ENCODE measurements around the gene PDZD7. TPM values are rescaled to one million over a fixed set of nuclear protein-coding genes. Genes with fewer than 3 reads are reported as not detected.
"Not testable (repeated sequence)": the region's sequence is repeated elsewhere in the genome, so short reads cannot be mapped to it uniquely, and the experiment has no call there.

Gene PDZD7
- polyA plus RNA-seq, 6 donors from 2014 or later = 0.23 to 0.87 TPM; not detected in 4

DNA sequence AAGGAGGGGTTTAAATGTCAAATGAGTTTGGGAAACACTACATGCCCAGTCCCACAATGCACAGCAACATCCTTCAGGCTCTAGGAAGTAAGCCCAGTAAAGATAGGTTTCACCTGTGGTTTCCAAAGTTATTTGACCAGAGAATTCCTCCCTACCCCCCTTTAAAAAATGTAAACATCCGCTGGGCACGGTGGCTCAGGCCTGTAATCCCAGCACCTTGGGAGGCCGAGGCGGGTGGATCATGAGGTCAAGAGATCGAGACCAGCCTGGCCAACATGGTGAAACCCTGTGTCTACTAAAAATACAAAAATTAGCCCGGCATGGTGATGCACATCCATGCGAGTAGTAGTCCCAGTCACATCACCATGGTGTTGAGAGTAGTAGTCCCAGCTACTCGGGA is 55.5 kb downstream of the PDZD7 start:
- not testable (repeated sequence) for H3K4me1 Mint-ChIP-seq; H3K36me3 Mint-ChIP-seq; H3K4me3 Mint-ChIP-seq; H3K27me3 Mint-ChIP-seq; DNase-seq; ATAC-seq (ENCODE audit: low read depth in 2 of 2); H3K27ac Mint-ChIP-seq; H3K9me3 Mint-ChIP-seq

DNA sequence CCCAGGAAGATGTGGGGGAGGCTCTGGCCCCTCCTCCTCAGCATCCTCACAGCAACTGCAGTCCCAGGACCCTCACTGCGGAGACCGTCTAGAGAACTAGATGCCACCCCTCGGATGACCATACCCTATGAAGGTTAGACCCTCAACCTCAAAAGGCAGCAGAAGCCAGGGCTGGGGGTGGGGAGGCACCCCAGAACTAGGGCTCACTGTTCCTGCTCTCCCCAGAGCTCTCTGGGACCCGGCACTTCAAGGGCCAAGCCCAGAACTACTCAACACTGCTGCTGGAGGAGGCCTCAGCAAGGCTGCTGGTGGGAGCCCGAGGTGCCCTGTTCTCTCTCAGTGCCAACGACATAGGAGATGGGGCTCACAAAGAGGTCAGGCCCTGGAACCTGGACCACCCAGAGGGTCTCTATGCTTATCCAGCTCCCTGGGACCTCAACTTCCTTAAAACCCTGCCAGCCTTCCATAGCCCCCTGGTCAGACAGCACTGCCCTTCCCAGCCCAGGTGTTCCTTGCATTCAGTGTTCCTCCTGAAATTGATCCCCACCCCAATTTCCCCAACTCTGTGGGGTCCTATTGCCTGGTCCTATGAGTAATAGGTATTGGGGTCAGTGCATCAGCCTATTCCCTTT is 57.9 kb downstream of the PDZD7 start:
- Mint-ChIP-seq H3K9me3 (peaks cover 0 to 2% (median 0%) of the 10 kb centered on the region in 7 donors), H3K4me3 (peak overlapping the region in 1 of 8 donors; percentile 9), H3K36me3 (no peaks in the 10 kb centered on the region), H3K27ac (peak overlapping the region in 1 of 6 donors; percentile 37), H3K27me3 (no peaks in the 10 kb centered on the region), H3K4me1 (peaks cover 10 to 23% (median 16%) of the 10 kb centered on the region in 3 donors)
- ATAC-seq (ENCODE audit: low read depth in 2 of 2) = no peak
- no peak for DNase-seq

DNA sequence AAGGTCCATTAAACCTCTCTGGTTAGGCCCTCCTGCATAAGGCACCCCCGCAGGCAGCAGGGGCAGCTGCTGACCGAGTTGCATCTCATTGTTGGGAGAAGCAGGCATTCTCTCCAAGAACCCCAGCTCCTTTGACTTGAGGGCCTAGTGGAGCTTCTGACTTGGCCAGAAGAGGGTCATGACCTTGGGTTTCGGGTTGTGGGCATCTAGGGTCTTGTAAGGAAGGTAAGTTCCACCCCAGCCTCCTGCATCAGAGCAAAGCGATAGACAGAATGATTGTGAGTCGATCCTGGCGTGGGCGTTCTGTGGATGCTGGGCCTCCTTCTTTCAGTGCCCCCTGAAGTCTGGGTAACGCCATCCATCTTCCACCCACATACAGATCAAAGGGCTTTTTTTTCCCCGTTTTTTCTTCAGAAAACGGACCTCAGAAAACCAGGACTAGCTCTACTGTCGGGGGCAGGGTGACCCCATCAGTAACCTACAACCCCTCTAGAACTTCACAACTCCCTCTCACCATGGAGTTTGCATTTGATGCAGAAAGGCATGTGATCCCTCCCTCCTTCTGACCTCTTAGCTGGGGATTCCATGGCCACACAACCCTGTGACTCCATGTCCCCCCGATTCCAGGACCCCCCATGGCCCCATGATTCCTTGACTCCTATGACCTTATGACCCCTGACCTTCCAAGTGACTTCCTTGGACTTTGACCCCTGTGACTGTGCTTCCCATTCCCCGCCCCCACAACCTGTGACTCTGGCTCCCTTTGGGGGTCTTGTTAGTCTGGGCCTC is 58.6 kb downstream of the PDZD7 start:
- DNase-seq = no peak
- H3K27me3 Mint-ChIP-seq = peaks cover 0 to 5% (median 0%) of the 10 kb centered on the region in 3 donors
- H3K27ac Mint-ChIP-seq = peak overlapping the region in 2 of 6 donors; percentile 33 to 37
- H3K4me1 Mint-ChIP-seq = peaks cover 10 to 23% (median 16%) of the 10 kb centered on the region in 3 donors
- H3K4me3 Mint-ChIP-seq = peak overlapping the region in 1 of 8 donors; percentile 9
- peaks cover 0 to 2% (median 0%) of the 10 kb centered on the region in 7 donors for H3K9me3 Mint-ChIP-seq
- no peaks in the 10 kb centered on the region for H3K36me3 Mint-ChIP-seq
- ATAC-seq (ENCODE audit: low read depth in 2 of 2) = no peak

DNA sequence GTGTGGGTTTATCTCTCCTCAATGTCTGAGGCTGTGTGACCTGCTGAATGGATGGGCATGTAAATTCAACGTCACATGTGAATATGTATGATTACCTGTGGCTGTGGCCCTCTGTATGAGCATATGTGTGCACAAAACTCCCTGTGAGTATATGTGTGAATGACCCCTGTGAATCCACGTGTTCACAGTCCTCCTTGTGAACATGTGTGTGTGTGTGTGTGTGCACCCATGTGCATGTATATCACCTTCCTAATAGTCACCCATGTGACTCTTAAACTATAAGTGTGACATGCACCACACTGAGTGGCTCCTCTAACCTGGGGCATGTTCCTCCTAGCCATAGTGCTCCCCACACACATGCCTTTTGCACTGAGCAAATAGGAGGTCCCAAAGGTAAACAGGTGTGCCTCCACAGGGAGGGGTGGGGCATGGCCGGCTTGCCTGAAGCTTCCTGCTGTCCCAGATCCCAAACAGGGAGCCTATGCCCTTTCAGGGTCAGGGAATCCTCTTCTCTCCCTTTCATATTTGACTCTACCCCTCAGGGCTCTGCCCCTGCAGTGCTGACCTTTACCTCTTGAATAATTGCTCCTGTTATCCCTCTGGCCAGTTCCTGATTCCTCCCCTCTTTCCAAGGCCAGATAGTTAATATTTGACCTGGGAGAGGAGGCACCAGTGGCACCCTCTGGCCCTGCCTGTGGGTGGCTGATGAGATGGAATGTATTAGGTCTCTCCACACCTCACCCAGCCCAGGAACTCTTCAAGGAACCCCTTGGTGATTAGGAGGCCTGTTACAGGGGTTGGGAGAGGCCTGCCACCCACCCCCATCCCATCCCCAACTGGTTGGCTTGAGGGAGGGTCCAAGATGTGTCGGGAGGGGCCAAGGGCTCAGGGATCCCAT is 59.8 kb downstream of the PDZD7 start:
- H3K27ac Mint-ChIP-seq = no peak overlapping the region
- no peak for DNase-seq

DNA sequence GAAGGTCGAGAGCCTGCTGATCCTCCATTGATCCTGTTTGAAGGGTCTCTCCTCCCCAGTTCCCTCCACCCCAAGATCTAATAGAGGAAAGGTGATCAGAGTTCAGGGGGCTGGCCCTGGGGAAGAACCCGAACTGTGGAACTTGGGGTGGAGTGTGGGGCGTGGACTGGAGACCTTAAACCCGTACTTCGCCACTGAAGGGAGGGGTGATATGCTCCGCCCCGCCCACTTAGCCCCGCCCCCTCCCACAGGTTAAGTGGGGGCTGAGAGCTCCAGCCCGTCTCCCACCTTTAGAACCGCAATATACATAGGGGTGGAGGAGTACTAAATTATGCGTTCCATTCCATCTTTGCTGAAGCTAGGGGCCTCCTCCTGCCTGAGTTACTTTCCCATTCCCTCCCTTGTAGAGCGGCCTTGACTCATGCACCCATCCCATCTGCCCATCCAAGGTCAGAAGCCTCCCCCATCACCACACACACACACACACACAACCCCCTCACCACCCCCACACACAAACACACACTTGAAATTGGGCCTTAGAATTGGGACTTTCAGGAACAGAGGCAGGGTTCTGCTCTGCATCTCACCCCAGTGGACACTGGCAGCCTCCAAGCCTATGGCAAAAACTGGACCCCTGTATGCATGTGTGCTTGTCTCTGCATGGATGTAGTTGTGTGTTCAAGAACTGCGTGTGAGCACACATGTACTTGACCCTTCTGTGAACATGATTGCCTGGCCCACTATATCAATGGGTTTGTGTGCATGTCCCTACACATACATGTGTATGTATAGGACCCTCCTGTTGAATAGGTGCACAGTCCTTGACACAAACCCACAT is 60.6 kb downstream of the PDZD7 start:
- H3K27ac Mint-ChIP-seq = peak overlapping the region in 1 of 6 donors; percentile 54
- H3K27me3 Mint-ChIP-seq = peaks cover 0 to 5% (median 0%) of the 10 kb centered on the region in 3 donors
- no peaks in the 10 kb centered on the region for H3K36me3 Mint-ChIP-seq
- H3K4me1 Mint-ChIP-seq = peaks cover 10 to 18% (median 16%) of the 10 kb centered on the region in 3 donors
- DNase-seq = peak; percentile 29
- peak overlapping the region; percentile 61 to 87 (median 76) for H3K4me3 Mint-ChIP-seq
- peak; percentile 29 to 40 for ATAC-seq (ENCODE audit: low read depth in 2 of 2)
- H3K9me3 Mint-ChIP-seq = peaks cover 0 to 2% (median 0%) of the 10 kb centered on the region in 7 donors

More for the DNA sequence above, 59.8 kb downstream of the PDZD7 start:
- Mint-ChIP-seq H3K4me3 (peak overlapping the region in 5 of 8 donors; percentile 16 to 84 (median 63)), H3K9me3 (peaks cover 0 to 2% (median 0%) of the 10 kb centered on the region in 7 donors), H3K36me3 (no peaks in the 10 kb centered on the region), H3K27me3 (peaks cover 0 to 5% (median 0%) of the 10 kb centered on the region in 3 donors), H3K4me1 (peaks cover 10 to 18% (median 16%) of the 10 kb centered on the region in 3 donors)
- ATAC-seq (ENCODE audit: low read depth in 2 of 2) = no peak

DNA sequence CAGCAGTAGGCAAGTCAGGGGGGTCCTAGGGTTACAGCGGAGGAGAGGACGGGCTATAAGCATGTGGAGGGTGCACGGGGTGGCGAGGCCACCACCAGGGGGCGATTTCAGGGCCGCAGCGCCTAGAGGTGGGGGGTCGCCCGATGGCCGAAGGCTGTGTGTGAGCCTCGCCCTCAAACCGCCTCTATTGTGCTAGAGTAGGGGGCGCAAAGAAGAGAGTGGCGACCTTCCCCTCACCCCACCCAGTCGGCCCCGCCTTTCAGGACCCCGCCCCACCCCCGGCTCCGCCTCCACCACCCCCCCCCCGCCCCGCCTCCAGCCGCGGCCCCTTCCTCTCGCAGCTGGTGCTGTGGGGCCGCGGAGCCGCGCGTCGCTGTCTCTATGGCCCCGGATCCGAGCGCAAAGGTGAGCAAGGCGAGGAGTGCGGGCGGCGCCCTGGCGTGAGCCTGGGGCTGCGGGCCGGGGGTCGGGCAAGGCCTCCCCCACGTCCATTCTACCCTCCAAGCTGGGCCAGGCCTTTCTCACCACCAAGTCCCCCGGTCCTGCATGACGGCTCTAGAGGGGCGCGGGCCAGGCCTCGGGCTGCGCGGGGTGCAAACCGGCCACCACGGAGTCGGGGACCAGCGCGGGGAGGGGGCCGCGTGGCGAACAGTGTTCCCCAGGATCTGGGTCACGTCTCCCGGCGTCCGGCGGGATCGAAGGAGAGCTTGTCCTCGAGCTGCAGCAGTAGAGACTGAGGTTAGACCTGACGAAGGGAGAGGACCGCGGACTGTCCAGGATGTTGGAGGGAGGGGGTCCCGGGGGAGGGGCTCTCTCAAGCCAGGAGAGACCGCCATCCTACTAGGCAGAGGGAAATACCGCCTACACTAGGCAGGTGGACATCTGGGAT is 61.5 kb downstream of the PDZD7 start, which contains the start of gene SEMA4G:
TSS of gene SEMA4G (plus strand) at position 318 of the 889 bp plus-strand sequence. CDS start 3,409 bp downstream, outside the sequence.
- ATAC-seq (ENCODE audit: low read depth in 2 of 2) (peak; percentile 85 to 88), DNase-seq (peak; percentile 57)
- peaks cover 0 to 5% (median 0%) of the 10 kb centered on the region in 3 donors for H3K27me3 Mint-ChIP-seq
- H3K4me3 Mint-ChIP-seq = peak within 1 kb of the TSS; percentile 62 to 87 (median 76)
- no peaks in the 10 kb centered on the region for H3K36me3 Mint-ChIP-seq
- peaks cover 10 to 18% (median 16%) of the 10 kb centered on the region in 3 donors for H3K4me1 Mint-ChIP-seq
- peaks cover 0 to 2% (median 0%) of the 10 kb centered on the region in 7 donors for H3K9me3 Mint-ChIP-seq
- peak within 1 kb of the TSS in 2 of 6 donors; percentile 60 to 81 for H3K27ac Mint-ChIP-seq

DNA sequence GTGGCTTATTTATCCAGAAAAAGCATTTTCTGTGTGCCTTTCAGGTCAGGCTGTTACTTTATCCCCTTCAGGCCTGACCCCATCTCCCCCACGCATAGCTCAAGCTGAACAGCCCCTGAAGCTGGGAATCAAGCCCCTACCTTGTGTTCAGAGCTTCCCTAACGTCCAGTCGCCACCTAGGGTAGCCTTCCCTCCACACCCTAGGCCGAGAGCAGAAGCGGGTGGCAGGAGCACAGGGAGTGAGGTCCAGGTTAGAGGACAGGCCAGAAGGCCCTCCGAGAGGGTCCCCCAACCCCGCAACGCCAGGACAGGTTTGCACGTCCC is 62.1 kb downstream of the PDZD7 start:
- H3K4me3 Mint-ChIP-seq = peak overlapping the region in 7 of 8 donors; percentile 40 to 84 (median 76)
- DNase-seq (no peak), ATAC-seq (ENCODE audit: low read depth in 2 of 2) (peak in 1 of 2 donors; percentile 2)
- peaks cover 0 to 2% (median 0%) of the 10 kb centered on the region in 7 donors for H3K9me3 Mint-ChIP-seq
- H3K27ac Mint-ChIP-seq = peak overlapping the region in 1 of 6 donors; percentile 60
- H3K4me1 Mint-ChIP-seq = peaks cover 10 to 18% (median 16%) of the 10 kb centered on the region in 3 donors
- peaks cover 0 to 5% (median 0%) of the 10 kb centered on the region in 3 donors for H3K27me3 Mint-ChIP-seq
- no peaks in the 10 kb centered on the region for H3K36me3 Mint-ChIP-seq

DNA sequence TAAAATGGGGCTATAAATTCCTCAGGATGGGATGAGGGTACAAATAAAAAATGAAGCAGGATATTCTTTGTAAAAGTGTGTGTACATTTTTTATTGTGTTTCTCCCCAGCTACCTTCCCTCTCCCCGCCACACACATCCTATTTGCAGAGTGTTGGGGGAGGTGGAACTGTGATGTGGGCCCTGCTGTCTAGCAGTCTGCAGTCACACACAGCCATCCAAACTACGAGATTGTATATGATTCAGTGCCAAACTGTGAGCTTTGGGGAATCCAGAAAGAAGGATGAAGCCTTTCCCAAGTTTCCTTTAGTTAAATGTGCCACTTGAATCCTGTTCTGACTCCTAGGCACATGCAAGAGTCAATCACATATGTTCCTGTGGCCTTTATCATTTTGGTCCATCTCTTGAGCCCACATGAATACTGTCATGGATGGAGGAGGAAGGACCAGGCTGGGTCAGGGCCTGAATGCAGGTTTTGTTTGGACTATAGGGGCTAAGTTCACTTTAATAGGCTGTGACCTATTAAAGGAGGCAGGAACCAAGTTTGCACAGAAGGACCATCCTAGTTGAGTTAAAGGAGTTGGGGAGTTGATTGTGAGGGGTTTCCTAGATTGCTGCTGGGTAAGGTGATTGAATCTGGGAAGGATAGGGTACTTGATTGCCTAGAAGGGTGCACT is 62.7 kb downstream of the PDZD7 start:
- ATAC-seq (ENCODE audit: low read depth in 2 of 2) (no peak), DNase-seq (no peak)
- H3K9me3 Mint-ChIP-seq = peaks cover 0 to 2% (median 0%) of the 10 kb centered on the region in 7 donors
- no peaks in the 10 kb centered on the region for H3K36me3 Mint-ChIP-seq
- H3K4me3 Mint-ChIP-seq = peak overlapping the region; percentile 40 to 84 (median 75)
- peaks cover 0 to 5% (median 0%) of the 10 kb centered on the region in 3 donors for H3K27me3 Mint-ChIP-seq
- peak overlapping the region in 2 of 6 donors; percentile 60 to 81 for H3K27ac Mint-ChIP-seq
- peaks cover 10 to 18% (median 16%) of the 10 kb centered on the region in 3 donors for H3K4me1 Mint-ChIP-seq

DNA sequence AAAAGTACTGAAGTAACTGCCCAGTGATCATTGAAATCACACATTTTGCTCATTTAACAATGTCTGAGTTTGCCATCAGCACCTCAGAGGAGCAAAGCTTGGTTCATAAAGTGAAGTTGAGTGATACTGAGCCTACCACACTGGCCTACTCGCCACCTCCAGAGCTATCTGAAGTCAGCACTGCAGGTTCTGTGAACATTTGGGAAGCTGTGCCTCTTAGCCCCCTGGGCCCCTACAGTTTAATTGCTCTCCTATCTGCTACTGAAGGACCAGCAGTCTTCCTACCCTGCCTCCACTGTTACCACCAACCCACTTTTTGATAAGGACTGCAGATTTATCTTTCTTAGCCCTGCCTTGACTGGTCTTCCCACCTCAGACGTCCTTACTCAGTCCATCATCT is 63.6 kb downstream of the PDZD7 start:
- peaks cover 0 to 8% of the 10 kb centered on the region in 2 donors for H3K36me3 Mint-ChIP-seq
- H3K27ac Mint-ChIP-seq = no peak overlapping the region
- H3K9me3 Mint-ChIP-seq = no peaks in the 10 kb centered on the region
- DNase-seq (no peak), ATAC-seq (ENCODE audit: low read depth in 2 of 2) (no peak)
- peaks cover 0 to 5% (median 0%) of the 10 kb centered on the region in 3 donors for H3K27me3 Mint-ChIP-seq
- H3K4me3 Mint-ChIP-seq = no peak overlapping the region
- H3K4me1 Mint-ChIP-seq = peaks cover 10 to 18% (median 16%) of the 10 kb centered on the region in 3 donors

DNA sequence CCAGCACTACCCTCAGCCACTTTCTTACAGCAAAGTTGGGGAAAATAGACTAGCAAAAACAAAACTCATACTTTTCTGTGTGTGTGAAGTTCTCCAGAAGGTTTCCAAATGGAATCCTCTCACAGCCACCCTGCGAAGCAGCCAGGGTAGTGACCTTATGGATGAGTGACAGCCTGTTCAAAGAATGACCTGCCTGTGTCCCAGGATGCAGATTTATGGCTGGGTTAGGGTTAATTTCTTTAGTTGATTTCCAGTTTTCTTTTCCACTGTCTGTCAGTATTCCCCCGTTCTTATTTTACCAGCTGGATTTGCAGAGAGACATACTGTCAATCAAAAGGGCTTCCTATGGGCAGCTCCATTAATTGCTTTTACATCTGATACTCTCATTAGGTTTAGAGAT is 64.0 kb downstream of the PDZD7 start:
- ATAC-seq (ENCODE audit: low read depth in 2 of 2) (no peak), DNase-seq (no peak)
- peak overlapping the region in 1 of 8 donors; percentile 21 for H3K4me3 Mint-ChIP-seq
- peaks cover 0 to 5% (median 0%) of the 10 kb centered on the region in 3 donors for H3K27me3 Mint-ChIP-seq
- no peaks in the 10 kb centered on the region for H3K9me3 Mint-ChIP-seq
- peaks cover 10 to 18% (median 16%) of the 10 kb centered on the region in 3 donors for H3K4me1 Mint-ChIP-seq
- no peak overlapping the region for H3K27ac Mint-ChIP-seq
- H3K36me3 Mint-ChIP-seq = peaks cover 0 to 8% of the 10 kb centered on the region in 2 donors

DNA sequence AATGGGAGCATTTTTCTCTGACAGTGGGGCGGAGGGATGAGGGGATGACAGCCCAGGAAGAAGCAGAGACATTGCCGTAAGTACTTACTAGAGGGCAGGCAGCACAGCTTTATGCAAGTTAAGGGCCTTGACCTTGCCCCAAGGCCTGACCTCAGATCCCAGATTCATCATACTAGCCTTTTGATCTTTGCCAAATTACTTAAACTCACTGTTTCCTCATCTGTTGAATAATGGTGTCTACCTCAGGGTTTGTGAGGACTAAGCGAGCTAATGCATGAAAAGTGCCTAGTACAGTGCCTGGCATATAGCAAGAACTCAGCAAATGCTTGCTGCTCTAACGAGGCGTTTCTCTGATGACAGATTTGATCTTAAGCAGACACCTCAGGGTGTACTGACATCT is 65.1 kb downstream of the PDZD7 start:
- Mint-ChIP-seq H3K27me3 (peaks cover 0 to 5% (median 0%) of the 10 kb centered on the region in 3 donors), H3K27ac (no peak overlapping the region), H3K4me3 (peak overlapping the region in 1 of 8 donors; percentile 9), H3K36me3 (peaks cover 0 to 8% of the 10 kb centered on the region in 2 donors), H3K9me3 (no peaks in the 10 kb centered on the region), H3K4me1 (peaks cover 10 to 18% (median 14%) of the 10 kb centered on the region in 3 donors)
- ATAC-seq (ENCODE audit: low read depth in 2 of 2) (no peak), DNase-seq (no peak)
